Fibroblast of skin of scalp (primary cell): ENCODE measurements around the gene ULK4.
"Not testable (repeated sequence)": the region's sequence is repeated elsewhere in the genome, so short reads cannot be mapped to it uniquely, and the experiment has no call there.

Experiments used
- DNase-seq: peaks from one replicate; pipeline ENCODE4 v3.0.0-alpha.2; 2013

Gene ULK4

GRCh38 chr3:41572092-41572491 is 389.8 kb downstream of the ULK4 start:
- DNase-seq: no peak

GRCh38 chr3:41569632-41570305 is 392.1 kb downstream of the ULK4 start:
- DNase-seq: no peak

- DNase-seq: no peak
These were observed 395.9 kb downstream of the ULK4 start for GRCh38 chr3:41565948-41566514.

- no peak for DNase-seq
These were observed 396.9 kb downstream of the ULK4 start for GRCh38 chr3:41565003-41565402.

- DNase-seq: not testable (repeated sequence)
These were observed 405.7 kb downstream of the ULK4 start for GRCh38 chr3:41556245-41556644.

- DNase-seq: no peak
These were observed 428.9 kb downstream of the ULK4 start for GRCh38 chr3:41532976-41533375.

GRCh38 chr3:41526995-41527573 is 434.8 kb downstream of the ULK4 start:
- no peak for DNase-seq

GRCh38 chr3:41525303-41526064 is 436.4 kb downstream of the ULK4 start:
- no peak for DNase-seq

GRCh38 chr3:41523897-41524296 is 438.0 kb downstream of the ULK4 start:
- no peak for DNase-seq

GRCh38 chr3:41522612-41523011 is 439.3 kb downstream of the ULK4 start:
- no peak for DNase-seq

GRCh38 chr3:41521010-41521655 is 440.8 kb downstream of the ULK4 start:
- DNase-seq: no peak

GRCh38 chr3:41519746-41520145 is 442.2 kb downstream of the ULK4 start:
- peak; percentile 44 for DNase-seq

- DNase-seq: no peak
These were observed 443.3 kb downstream of the ULK4 start for GRCh38 chr3:41518626-41519025.

GRCh38 chr3:41508063-41508696 is 453.7 kb downstream of the ULK4 start:
- peak; percentile 49 for DNase-seq

- peak; percentile 80 for DNase-seq
These were observed 454.4 kb downstream of the ULK4 start for GRCh38 chr3:41507336-41508062.

GRCh38 chr3:41503998-41504623 is 457.8 kb downstream of the ULK4 start:
- peak; percentile 4 for DNase-seq

- DNase-seq: peak; percentile 56
These were observed 459.4 kb downstream of the ULK4 start for GRCh38 chr3:41502481-41502880.

GRCh38 chr3:41502023-41502422 is 459.9 kb downstream of the ULK4 start:
- peak; percentile 83 for DNase-seq

- DNase-seq: peak; percentile 7
These were observed 463.1 kb downstream of the ULK4 start for GRCh38 chr3:41498847-41499246.

- DNase-seq: no peak
These were observed 471.5 kb downstream of the ULK4 start for GRCh38 chr3:41490360-41490759.

- DNase-seq: no peak
These were observed 472.7 kb downstream of the ULK4 start for GRCh38 chr3:41489231-41489630.
